OCI-LY1 (cell line): ENCODE results near the gene TRAPPC10.

ENCODE experiments used
- EZH2 ChIP-seq: fragments of 200-600 bp; sonication (generic), shearing (Covaris generic); IDR thresholded peaks from 2 replicates; pipeline ENCODE4 v1.8.0; 2017; ENCODE audit warnings: borderline replicate concordance, mixed run types, mild to moderate bottlenecking, antibody characterized with exemption, low read length, moderate library complexity, mixed read lengths
- TF ChIP-seq, protein P1 (sequence below): fragments of 200-600 bp; sonication (generic), shearing (Covaris generic); IDR thresholded peaks from 2 replicates; pipeline ENCODE4 v1.5.1; 2017; ENCODE audit warnings: mild to moderate bottlenecking, antibody characterized with exemption, low read length, moderate library complexity, mixed read lengths

DNA sequence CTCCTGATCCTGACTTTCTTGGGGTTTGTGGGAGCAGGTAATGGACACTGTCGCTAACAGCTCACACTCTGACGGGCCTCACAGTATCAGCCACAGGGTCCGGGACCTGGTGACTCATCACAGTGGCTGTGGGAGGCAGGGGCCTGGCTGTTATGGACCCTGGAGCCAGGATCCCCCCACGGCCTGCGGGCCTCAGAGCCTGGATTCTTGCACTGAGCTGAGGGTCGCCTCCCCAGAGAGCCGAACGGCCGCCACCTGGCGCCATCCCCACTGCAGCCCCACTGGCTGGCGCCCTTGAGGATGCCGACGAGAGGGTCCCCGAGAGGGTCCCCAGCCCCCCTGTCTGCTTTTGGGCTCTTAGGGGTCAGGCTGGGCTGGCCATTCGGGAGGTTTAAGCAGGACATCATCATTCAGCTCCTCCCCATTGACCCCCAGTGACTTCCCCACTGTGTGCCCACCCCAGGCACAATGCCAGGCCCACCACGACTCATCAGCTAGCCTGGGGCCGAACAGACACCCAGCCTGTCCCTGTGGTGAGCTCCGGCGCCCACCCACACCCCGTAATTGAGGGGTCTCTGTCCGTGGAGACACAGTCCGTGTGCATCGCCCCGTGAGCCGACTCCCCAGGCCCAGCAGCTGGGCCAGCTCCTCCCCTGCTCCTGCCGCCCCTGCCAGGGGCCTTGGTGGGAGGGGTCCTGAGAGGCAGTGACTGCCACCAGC lies 30.8 kb upstream of the TRAPPC10 start:
- TF ChIP-seq, protein P1, sequence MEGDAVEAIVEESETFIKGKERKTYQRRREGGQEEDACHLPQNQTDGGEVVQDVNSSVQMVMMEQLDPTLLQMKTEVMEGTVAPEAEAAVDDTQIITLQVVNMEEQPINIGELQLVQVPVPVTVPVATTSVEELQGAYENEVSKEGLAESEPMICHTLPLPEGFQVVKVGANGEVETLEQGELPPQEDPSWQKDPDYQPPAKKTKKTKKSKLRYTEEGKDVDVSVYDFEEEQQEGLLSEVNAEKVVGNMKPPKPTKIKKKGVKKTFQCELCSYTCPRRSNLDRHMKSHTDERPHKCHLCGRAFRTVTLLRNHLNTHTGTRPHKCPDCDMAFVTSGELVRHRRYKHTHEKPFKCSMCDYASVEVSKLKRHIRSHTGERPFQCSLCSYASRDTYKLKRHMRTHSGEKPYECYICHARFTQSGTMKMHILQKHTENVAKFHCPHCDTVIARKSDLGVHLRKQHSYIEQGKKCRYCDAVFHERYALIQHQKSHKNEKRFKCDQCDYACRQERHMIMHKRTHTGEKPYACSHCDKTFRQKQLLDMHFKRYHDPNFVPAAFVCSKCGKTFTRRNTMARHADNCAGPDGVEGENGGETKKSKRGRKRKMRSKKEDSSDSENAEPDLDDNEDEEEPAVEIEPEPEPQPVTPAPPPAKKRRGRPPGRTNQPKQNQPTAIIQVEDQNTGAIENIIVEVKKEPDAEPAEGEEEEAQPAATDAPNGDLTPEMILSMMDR = no peak
- no peak for TF ChIP-seq EZH2
